HG03342 (cell line): Measurements from ENCODE around the gene FKBP3.
"Not testable (repeated sequence)": the region's sequence is repeated elsewhere in the genome, so short reads cannot be mapped to it uniquely, and the experiment has no call there.

Experiments
- ATAC-seq: cut with Tn5 transposase; IDR thresholded peaks from one replicate; pipeline ENCODE4 v1.9.1; 2021; ENCODE audit warnings: mild to moderate bottlenecking, moderate library complexity; ENCODE audit not compliant: unreplicated experiment

FKBP3 gene

GRCh38 chr14:45114327-45114726, 20.0 kb downstream of the FKBP3 start:
- ATAC-seq = no peak

GRCh38 chr14:45112896-45113781, 21.1 kb downstream of the FKBP3 start:
- ATAC-seq = no peak

- ATAC-seq = no peak
Measured at GRCh38 chr14:45104561-45104960, 29.7 kb downstream of the FKBP3 start.

DNA sequence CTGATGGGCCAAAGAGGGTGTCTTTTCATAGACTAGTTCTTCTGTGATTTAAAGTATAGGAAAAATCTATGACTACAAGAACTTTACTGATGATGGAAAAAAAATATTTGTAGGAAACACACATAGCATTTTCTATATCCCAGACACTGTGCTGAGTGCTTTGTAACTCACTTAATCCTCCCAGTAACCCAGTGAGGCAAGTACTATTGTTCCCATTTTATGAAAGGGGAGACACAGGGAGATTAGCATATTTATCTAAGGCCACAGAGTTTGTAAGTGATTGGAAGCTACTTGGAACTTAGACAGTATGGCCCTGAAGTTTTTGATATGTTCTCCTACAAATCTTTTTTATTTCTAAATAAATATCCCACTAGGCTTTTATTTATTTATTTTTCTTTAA, 30.5 kb downstream of the FKBP3 start:
- no peak for ATAC-seq

DNA sequence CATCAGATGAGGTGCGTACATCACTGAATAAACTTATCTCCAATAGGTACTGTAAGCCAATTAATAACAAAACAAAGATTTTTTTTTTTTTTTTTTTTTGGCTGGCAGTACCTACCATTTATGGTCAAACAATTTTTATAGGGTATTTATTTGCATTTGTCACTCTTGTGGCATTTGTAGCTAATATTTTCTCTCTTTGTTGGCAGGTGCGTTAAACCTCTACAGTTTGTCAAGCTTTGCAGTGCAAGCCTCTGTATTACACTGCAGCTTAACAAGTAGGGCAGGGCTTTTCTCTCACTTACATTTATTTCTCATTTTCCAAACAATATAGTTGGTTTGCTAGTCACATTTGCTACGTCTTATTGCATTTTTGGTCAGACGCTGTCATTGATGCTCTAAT, 38.1 kb downstream of the FKBP3 start:
- no peak for ATAC-seq

DNA sequence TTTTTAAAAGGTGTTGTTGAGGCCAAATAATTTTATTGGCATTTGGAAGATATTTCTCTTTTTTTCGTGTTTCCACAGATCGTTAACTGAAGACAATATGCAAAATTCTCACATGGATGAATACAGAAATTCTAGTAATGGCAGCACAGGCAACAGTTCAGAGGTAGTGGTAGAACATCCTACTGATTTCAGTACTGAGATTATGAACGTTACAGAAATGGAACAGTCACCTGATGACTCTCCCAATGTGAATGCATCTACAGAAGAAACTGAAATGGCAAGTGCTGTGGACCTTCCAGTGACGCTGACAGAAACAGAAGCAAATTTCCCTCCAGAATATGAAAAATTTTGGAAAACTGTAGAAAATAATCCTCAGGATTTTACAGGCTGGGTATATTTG, 39.1 kb downstream of the FKBP3 start:
- no peak for ATAC-seq

DNA sequence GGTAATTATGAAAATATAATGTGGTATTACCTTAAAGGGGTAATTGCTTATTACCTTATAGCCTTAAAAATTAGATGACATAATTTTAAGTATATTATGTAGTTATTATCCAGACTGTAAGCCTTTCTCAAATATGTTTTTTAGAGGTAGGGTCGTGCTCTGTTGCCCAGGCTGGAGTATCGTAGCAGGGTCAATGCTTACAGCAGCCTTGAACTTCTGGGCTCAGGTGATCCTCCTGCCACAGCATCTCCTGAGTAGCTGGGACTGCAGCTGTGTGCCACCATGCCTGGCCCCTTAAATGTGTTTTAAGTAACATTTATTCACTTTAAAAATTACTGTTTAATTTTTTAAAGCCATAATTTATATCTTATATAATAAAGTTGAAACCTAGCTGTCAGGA, 40.0 kb downstream of the FKBP3 start:
- no peak for ATAC-seq

GRCh38 chr14:45091710-45092109, 42.6 kb downstream of the FKBP3 start:
- ATAC-seq = no peak

- no peak for ATAC-seq
Measured at GRCh38 chr14:45089813-45090212, 44.5 kb downstream of the FKBP3 start.

- ATAC-seq = no peak
Measured at GRCh38 chr14:45084946-45085346, 49.3 kb downstream of the FKBP3 start.

- peak; percentile 89 for ATAC-seq
Measured at GRCh38 chr14:45083976-45084722, 50.1 kb downstream of the FKBP3 start, which contains the start of gene PRPF39. PRPF39 (plus strand) TSS chr14:45084116; CDS start chr14:45095240, 11,124 bp downstream.

DNA sequence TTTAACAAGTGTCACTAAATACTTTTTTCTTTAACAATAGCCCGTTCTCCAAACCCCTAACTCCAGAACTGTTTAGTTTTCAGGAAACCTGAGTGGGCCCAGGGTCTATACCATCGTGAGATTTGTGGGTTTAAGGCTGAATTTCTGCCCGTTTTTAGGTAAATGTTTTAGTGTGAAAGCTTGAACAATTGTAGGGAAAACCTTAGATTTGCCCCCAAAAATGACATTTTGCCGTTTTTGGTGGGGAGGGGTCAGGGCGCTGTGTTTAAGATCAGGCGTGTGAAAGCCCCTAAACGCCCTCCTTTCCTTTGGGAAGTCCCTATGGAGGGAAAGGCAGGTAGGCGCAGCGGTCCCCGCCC, 50.7 kb downstream of the FKBP3 start:
- peak; percentile 4 for ATAC-seq

- ATAC-seq = no peak
Measured at GRCh38 chr14:45082420-45082819, 51.9 kb downstream of the FKBP3 start.

GRCh38 chr14:45081096-45081495, 53.2 kb downstream of the FKBP3 start:
- ATAC-seq = not testable (repeated sequence)

DNA sequence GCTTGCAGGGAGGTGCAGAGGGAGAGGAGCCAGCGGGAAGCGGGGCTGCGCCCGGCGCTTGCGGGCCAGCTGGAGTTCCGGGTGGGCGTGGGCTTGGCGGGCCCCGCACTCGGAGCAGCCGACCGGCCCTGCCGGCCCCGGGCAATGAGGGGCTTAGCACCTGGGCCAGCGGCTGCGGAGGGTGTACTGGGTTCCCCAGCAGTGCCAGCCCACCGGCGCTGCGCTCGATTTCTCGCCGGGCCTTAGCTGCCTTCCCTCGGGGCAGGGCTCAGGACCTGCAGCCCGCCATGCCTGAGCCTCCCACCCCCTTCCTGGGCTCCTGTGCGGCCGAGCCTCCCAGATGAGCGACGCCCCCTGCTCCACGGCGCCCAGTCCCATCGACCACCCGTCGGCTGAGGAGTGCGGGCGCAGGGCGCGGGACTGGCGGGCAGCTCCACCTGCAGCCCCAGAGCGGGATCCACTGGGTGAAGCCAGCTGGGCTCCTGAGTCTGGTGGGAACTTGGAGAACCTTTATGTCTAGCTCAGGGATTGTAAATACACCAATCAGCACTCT, 53.8 kb downstream of the FKBP3 start:
- not testable (repeated sequence) for ATAC-seq

DNA sequence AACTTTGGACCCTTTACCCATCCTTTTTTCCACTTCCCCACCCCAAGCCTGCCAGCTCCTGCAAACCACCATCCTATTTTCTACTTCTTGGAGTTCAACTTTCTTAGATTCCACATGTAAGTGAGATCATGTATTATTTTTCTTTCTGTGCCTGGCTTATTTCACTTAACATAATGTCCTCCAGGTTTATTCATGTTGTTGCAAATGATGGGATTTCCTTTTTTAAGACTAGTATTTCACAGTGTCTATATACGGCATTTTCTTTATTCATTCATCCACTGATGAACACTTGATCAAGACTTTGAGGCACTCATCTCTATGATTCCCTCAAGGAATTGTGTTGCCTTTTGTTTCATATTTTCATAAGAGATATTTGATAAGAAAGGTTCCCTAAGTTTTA, 56.0 kb downstream of the FKBP3 start:
- ATAC-seq = no peak

- no peak for ATAC-seq
Measured at GRCh38 chr14:45073231-45073879, 60.9 kb downstream of the FKBP3 start.

DNA sequence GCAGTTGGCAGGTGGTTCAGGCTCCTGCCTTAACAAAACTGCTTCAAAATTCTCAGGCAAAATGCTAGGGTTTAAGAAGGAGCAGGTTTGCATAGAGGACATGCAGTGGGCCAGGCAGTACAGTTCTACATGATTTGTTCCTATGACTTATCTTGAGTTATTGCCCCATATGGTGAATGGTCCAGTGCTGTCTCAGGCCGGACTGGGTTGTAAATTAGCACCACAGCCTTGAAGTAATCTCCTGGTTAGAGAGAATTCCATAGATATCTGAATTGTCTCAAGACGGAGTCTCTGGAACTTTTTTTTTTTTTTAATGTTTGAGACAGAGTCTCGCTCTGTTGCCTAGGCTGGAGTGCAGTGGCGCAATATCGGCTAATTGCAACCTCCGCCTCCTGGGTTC, 62.2 kb downstream of the FKBP3 start:
- ATAC-seq = no peak

DNA sequence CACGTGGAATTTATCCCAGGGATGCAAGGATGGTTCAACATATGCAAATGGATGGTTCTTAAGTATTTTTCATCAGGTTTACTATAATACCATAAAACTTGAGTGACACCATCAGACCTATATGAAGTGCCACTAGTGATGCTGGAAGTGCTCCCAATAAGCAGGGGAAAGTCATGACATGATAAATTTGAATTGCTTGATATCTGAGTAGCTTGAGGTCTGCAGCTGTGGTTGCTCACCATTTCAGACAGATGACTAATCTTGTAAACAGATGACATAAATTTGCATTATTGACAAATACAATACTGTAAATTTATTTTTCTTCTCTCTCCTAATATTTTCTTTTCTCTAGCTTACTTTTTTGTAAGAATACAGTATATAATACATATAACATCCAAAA, 64.1 kb downstream of the FKBP3 start:
- no peak for ATAC-seq

DNA sequence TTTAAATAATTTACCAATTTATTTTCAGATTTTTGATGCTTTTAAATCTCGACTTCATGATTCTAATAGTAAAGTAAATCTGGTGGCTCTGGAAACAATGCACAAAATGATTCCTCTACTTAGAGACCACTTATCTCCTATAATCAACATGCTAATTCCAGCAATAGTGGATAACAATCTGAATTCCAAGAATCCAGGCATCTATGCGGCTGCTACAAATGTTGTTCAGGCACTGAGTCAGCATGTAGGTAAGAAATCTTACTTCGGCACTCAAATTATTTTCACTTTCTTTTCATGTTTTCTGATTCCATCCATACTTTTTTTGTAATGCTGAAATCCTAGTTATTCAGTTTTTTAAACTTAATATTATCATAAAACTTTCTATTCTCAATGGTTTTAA, 65.9 kb downstream of the FKBP3 start:
- no peak for ATAC-seq

DNA sequence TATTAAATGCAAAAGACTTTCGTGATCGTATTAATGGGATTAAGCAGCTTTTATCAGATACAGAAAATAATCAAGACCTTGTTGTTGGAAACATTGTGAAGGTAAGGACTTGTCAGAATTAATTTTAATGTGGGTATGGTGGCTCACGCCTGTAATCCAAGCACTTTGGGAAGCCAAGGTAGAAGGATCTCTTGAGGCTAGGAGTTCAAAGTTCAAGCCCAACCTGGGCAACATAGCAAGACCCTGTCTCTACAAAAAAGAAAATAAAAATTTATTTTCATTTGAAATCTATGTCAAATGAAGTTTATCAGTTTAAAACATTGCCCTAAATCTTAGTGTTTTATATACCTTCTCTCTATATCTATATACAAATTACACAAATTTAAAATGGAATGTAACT, 67.6 kb downstream of the FKBP3 start:
- no peak for ATAC-seq
